K562 (cell line): ENCODE measurements around the gene RAB31. TPM values are rescaled to one million over a fixed set of nuclear protein-coding genes. Genes with fewer than 3 reads are reported as not detected.

Experiments used
- CBX1 ChIP-seq: sonication (generic); IDR thresholded peaks from 2 replicates; pipeline ENCODE4 v1.6.1; 2016; ENCODE audit warnings: antibody characterized with exemption, low read depth, mild to moderate bottlenecking
- DIDO1 ChIP-seq: fragments of 450-650 bp; IDR thresholded peaks from 2 replicates; pipeline ENCODE4 v1.6.1; 2016; ENCODE audit warnings: low read depth, missing biosample characterization, missing genetic modification characterization
- ELF1 ChIP-seq: fragments of 200-800 bp; sonication (Bioruptor generic); IDR thresholded peaks from 2 replicates; pipeline ENCODE4 v1.6.1; 2016; ENCODE audit warnings: missing genetic modification characterization, missing compliant biosample characterization
- ERF ChIP-seq: fragments of 450-650 bp; formaldehyde crosslinking; IDR thresholded peaks from 2 replicates; pipeline ENCODE4 v1.4.0; 2020; ENCODE audit warnings: mild to moderate bottlenecking, mixed read lengths
- GTF2A2 ChIP-seq: IDR thresholded peaks from 2 replicates; pipeline ENCODE4 v1.6.1; 2016; ENCODE audit warnings: mild to moderate bottlenecking, missing genetic modification characterization, missing compliant biosample characterization
- HEY1 ChIP-seq: fragments of 250-450 bp; sonication (Bioruptor Pico); IDR thresholded peaks from 2 replicates; pipeline ENCODE4 v1.5.0; 2020; ENCODE audit warnings: mild to moderate bottlenecking, moderate library complexity, borderline replicate concordance
- JUND ChIP-seq, 2 experiments: IDR thresholded peaks; 2 replicates in 1 of 2; 3 replicates in 1 of 2; pipeline ENCODE4 v1.6.1; 2011; ENCODE audit warnings: borderline replicate concordance in 2 of 2, low read depth in 2 of 2, low read length in 2 of 2, improper control_type of control experiment in 1 of 2, missing biosample characterization in 1 of 2, missing genetic modification characterization in 1 of 2, missing genetic modification reagents in 1 of 2
- LARP7 ChIP-seq: fragments of 450-650 bp; IDR thresholded peaks from 2 replicates; pipeline ENCODE4 v1.6.1; 2016
- MTA1 ChIP-seq: fragments of 450-650 bp; IDR thresholded peaks from 2 replicates; pipeline ENCODE4 v1.6.1; 2017; ENCODE audit warnings: borderline replicate concordance
- NFIX ChIP-seq: fragments of 250-450 bp; sonication (Bioruptor Pico); IDR thresholded peaks from 2 replicates; pipeline ENCODE4 v1.4.0; 2020; ENCODE audit warnings: low read depth, mild to moderate bottlenecking, moderate library complexity
- PHF20 ChIP-seq: fragments of 450-650 bp; IDR thresholded peaks from 2 replicates; pipeline ENCODE4 v1.6.1; 2018; ENCODE audit not compliant: partially characterized antibody
- SMC3 ChIP-seq: conservative IDR thresholded peaks from 2 replicates; pipeline ENCODE4 v1.6.1; 2011; ENCODE audit warnings: low read depth, low read length, improper control_type of control experiment; ENCODE audit not compliant: insufficient read depth
- TAF15 ChIP-seq: fragments of 200-400 bp; formaldehyde crosslinking; IDR thresholded peaks from 2 replicates; pipeline ENCODE4 v1.6.1; 2017; ENCODE audit warnings: mild to moderate bottlenecking, low read depth, low read length, moderate library complexity
- ZNF212 ChIP-seq: fragments of 450-650 bp; formaldehyde crosslinking; IDR thresholded peaks from 2 replicates; pipeline ENCODE4 v1.4.0; 2020; ENCODE audit warnings: mild to moderate bottlenecking
- ZNF57 ChIP-seq: fragments of 450-650 bp; formaldehyde crosslinking; IDR thresholded peaks from 2 replicates; pipeline ENCODE4 v1.4.0; 2020; ENCODE audit warnings: mild to moderate bottlenecking, moderate library complexity
- polyA plus RNA-seq, 8 experiments: library from polyadenylated mRNA; depleted of rRNA in 4 of 8; stranded (reverse) in 5 of 8; unstranded in 3 of 8; fragments of >200 nt; fragmentation: Nextera tagmentation in 2 of 8; fragmentation: Illumina TruSeq in 1 of 8; extraction: Ambion mirVana in 2 of 8; extraction: Trizol in 1 of 8; gene quantifications; 2 replicates each; pipeline versions ENCODE4 v1.2.1 to v1.2.3, GENCODE V29; 2011 to 2014; ENCODE audit warnings: inconsistent platforms in 1 of 8, missing spikeins in 1 of 8
- total RNA-seq, 7 experiments: library from RNA; depleted of rRNA in 6 of 7; stranded (reverse); fragments of >200 nt in 6 of 7; fragmentation: Illumina TruSeq in 2 of 7; extraction: Trizol in 2 of 7; gene quantifications; 2 replicates each; pipeline versions ENCODE4 v1.2.1 to v1.2.3, GENCODE V29; 2011 to 2021; ENCODE audit warnings: low replicate concordance in 1 of 7
- TF ChIP-seq, protein P1 (sequence below): fragments of 450-650 bp; IDR thresholded peaks from one replicate; pipeline ENCODE4 v1.6.1; 2018; ENCODE audit warnings: mild to moderate bottlenecking, moderate library complexity; ENCODE audit not compliant: partially characterized antibody
- TF ChIP-seq, protein P2 (sequence below): sonication (generic); formaldehyde crosslinking; IDR thresholded peaks from 2 replicates; pipeline ENCODE4 v1.8.0; 2022; ENCODE audit warnings: mild to moderate bottlenecking, missing genetic modification reagents
- TF ChIP-seq, protein P3 (sequence below): fragments of 450-650 bp; IDR thresholded peaks from 2 replicates; pipeline ENCODE4 v1.6.1; 2016; ENCODE audit warnings: antibody characterized with exemption
- TF ChIP-seq, protein P4 (sequence below): fragments of 450-650 bp; formaldehyde crosslinking; conservative IDR thresholded peaks from 2 replicates; pipeline ENCODE4 v1.4.0; 2022; ENCODE audit warnings: mild to moderate bottlenecking, missing genetic modification characterization
- TF ChIP-seq, protein P5 (sequence below): fragments of 450-650 bp; IDR thresholded peaks from 2 replicates; pipeline ENCODE4 v1.6.1; 2016
- TF ChIP-seq, protein P6 (sequence below), 2 experiments: fragments of 450-650 bp; IDR thresholded peaks; 2 replicates each; pipeline ENCODE4 v1.6.1; 2016

RAB31 gene
- total and polyA plus RNA-seq, 9 of the 15 experiments (the other 6 are each of a cell fraction or from before 2014, with no cell fraction given), result 20.7 to 70.4 (median 41.3) TPM

DNA sequence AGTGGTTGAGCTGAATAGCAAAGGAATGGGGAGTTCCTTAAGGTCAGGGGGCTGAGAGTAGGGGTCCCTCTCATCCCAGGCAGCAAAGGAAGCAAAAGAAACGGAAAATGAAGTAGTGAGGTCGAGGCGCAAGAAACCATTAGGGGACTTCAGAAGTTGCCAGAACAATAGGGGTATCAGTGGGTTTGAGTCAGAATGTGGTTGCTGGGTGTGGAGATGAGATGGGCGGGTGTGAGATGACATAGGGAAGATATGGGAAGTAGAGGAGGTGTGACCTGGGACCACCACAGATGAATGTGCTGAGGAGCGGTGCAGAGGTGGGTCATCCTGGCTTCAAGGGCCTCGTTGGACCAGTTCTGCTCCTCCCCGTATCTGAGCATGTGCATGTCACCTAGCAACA lies 192.6 kb downstream of the RAB31 start (continued):
- TF ChIP-seq ZNF212 (CRISPR knock-in tag), result no peak
- TF ChIP-seq, protein P1, sequence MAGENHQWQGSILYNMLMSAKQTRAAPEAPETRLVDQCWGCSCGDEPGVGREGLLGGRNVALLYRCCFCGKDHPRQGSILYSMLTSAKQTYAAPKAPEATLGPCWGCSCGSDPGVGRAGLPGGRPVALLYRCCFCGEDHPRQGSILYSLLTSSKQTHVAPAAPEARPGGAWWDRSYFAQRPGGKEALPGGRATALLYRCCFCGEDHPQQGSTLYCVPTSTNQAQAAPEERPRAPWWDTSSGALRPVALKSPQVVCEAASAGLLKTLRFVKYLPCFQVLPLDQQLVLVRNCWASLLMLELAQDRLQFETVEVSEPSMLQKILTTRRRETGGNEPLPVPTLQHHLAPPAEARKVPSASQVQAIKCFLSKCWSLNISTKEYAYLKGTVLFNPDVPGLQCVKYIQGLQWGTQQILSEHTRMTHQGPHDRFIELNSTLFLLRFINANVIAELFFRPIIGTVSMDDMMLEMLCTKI, result no peak
- 0 out of 2 replicates have a peak, but pooled peaks have one; percentile 23 for TF ChIP-seq LARP7
- TF ChIP-seq, protein P2, sequence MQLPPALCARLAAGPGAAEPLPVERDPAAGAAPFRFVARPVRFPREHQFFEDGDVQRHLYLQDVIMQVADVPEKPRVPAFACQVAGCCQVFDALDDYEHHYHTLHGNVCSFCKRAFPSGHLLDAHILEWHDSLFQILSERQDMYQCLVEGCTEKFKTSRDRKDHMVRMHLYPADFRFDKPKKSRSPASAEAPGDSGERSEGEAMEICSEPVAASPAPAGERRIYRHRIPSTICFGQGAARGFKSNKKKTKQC (CRISPR knock-in tag), result no peak
- TF ChIP-seq, protein P3, sequence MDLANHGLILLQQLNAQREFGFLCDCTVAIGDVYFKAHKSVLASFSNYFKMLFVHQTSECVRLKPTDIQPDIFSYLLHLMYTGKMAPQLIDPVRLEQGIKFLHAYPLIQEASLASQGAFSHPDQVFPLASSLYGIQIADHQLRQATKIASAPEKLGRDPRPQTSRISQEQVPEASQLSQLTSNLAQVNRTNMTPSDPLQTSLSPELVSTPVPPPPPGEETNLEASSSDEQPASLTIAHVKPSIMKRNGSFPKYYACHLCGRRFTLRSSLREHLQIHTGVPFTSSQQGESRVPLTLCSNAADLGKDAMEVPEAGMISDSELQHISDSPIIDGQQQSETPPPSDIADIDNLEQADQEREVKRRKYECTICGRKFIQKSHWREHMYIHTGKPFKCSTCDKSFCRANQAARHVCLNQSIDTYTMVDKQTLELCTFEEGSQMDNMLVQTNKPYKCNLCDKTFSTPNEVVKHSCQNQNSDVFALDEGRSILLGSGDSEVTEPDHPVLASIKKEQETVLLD, result 0 out of 2 replicates have a peak, but pooled peaks have one; percentile 57
- TF ChIP-seq JUND (IDR thresholded peaks at IDR 0.05; ENCODE audit: borderline replicate concordance, low read depth, low read length), result no peak
- 0 out of 3 replicates have a peak, but pooled peaks have one; percentile 10 for TF ChIP-seq JUND (tag; IDR thresholded peaks at IDR 0.05; ENCODE audit: borderline replicate concordance, low read depth, low read length)
- 0 out of 2 replicates have a peak, but pooled peaks have one; percentile 22 for TF ChIP-seq ELF1 (tag)
- TF ChIP-seq PHF20, result no peak
- TF ChIP-seq HEY1 (CRISPR knock-in tag), result no peak
- no peak for TF ChIP-seq GTF2A2 (tag)
- 0 out of 2 replicates have a peak, but pooled peaks have one; percentile 53 for TF ChIP-seq ERF (CRISPR knock-in tag)
- no peak for TF ChIP-seq ZNF57 (CRISPR knock-in tag)
- no peak for TF ChIP-seq NFIX (CRISPR knock-in tag)
- TF ChIP-seq MTA1, result peak; percentile 50; the same call in 1 of the 2 replicates
- TF ChIP-seq, protein P4, sequence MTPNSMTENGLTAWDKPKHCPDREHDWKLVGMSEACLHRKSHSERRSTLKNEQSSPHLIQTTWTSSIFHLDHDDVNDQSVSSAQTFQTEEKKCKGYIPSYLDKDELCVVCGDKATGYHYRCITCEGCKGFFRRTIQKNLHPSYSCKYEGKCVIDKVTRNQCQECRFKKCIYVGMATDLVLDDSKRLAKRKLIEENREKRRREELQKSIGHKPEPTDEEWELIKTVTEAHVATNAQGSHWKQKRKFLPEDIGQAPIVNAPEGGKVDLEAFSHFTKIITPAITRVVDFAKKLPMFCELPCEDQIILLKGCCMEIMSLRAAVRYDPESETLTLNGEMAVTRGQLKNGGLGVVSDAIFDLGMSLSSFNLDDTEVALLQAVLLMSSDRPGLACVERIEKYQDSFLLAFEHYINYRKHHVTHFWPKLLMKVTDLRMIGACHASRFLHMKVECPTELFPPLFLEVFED (CRISPR knock-in tag), result 0 out of 2 replicates have a peak, but pooled peaks have one; percentile 50
- TF ChIP-seq, protein P5, sequence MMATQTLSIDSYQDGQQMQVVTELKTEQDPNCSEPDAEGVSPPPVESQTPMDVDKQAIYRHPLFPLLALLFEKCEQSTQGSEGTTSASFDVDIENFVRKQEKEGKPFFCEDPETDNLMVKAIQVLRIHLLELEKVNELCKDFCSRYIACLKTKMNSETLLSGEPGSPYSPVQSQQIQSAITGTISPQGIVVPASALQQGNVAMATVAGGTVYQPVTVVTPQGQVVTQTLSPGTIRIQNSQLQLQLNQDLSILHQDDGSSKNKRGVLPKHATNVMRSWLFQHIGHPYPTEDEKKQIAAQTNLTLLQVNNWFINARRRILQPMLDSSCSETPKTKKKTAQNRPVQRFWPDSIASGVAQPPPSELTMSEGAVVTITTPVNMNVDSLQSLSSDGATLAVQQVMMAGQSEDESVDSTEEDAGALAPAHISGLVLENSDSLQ, result no peak
- TF ChIP-seq SMC3, result no peak
- no peak for TF ChIP-seq TAF15
- TF ChIP-seq DIDO1 (tag), result no peak
- TF ChIP-seq, protein P6, sequence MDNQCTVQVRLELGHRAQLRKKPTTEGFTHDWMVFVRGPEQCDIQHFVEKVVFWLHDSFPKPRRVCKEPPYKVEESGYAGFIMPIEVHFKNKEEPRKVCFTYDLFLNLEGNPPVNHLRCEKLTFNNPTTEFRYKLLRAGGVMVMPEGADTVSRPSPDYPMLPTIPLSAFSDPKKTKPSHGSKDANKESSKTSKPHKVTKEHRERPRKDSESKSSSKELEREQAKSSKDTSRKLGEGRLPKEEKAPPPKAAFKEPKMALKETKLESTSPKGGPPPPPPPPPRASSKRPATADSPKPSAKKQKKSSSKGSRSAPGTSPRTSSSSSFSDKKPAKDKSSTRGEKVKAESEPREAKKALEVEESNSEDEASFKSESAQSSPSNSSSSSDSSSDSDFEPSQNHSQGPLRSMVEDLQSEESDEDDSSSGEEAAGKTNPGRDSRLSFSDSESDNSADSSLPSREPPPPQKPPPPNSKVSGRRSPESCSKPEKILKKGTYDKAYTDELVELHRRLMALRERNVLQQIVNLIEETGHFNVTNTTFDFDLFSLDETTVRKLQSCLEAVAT (IDR thresholded peaks at IDR 0.05), result 0 out of 4 replicates have a peak, but pooled peaks of 1 of the 2 experiments have one; percentile 37
- TF ChIP-seq CBX1, result no peak
